Measurements from ENCODE around the gene WTAP.
"Not testable (repeated sequence)": the region's sequence is repeated elsewhere in the genome, so short reads cannot be mapped to it uniquely, and the experiment has no call there.

WTAP gene

DNA sequence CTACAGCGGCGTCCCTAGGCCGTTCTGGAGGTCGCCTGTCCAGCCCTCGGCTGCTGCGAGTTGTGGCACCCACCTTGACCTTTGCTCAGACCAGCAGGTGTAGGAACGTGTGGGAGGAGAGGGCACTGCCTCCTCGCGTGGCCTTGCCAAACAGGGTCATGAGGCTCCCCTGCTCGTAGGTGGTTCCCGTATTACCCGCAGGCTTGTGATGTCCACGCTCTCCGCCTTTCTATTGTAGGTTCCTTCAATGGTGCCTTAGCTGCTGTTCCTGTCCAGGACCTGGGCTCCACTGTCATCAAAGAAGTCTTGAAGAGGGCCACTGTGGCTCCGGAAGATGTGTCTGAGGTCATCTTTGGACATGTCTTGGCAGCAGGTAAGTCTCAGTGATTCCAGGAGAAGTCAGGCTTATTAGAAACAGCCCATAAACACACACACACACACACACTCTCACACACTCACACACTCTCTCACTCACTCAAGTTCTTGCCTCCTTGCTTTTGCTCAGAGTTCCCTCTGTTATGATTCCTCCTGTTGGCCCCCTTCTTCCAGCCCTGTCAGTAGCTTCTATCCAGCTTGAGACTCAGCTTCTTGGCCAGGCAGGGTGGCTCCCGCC is 35.5 kb downstream of the WTAP start:
- DNase-seq (ENCODE audit: low spot score), result no peak

DNA sequence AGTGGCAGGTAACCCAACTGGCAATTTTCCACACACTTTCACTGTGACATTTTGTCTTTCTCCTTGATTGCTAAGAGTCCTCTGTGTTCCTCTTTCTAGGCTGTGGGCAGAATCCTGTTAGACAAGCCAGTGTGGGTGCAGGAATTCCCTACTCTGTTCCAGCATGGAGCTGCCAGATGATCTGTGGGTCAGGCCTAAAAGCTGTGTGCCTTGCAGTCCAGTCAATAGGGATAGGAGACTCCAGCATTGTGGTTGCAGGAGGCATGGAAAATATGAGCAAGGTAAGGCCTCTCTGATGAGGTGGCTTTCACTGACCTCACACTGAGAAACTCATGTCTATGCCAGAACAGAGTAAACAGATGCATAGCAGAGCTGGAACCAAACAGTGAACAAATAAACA is 39.6 kb downstream of the WTAP start:
- DNase-seq (ENCODE audit: low spot score), result no peak

DNA sequence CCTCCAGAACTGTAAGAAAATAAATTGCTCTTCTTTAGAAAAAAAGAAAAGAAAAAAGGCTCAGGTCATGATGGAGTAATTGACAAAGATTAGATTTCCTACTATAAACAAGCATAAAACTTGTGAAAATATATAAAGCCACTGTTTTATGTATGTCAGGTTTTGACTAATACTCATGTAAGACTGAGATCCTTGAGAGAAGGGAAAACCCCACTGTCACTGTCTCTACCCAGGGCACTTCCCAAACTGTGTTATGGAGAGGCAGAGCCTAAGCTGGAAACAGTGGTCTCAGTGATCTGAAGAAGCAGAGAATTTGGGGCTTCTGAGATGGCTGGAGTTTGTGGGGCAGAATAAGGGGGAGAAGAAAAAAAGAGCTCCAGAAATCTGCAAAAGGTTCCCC is 42.2 kb downstream of the WTAP start:
- no peak for DNase-seq (ENCODE audit: low spot score)

DNA sequence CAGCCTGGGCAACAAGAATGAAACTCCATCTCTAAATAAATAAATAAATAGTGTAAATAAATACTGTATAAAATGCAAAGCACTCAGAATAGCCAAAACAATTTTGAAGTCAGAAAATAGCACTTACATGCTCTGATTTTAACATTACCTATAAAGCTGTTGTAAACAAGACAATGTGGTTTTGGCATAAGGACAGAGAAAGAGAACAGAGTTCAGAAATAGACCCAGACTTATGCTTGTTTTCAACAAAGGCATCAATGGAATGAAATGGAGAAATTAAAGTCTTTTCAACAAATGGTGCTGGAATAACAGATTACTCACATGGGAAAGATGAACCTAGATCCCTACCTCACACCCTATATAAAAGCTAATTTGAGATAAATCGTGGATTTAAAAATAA is 44.9 kb downstream of the WTAP start:
- DNase-seq (ENCODE audit: low spot score), result no peak

DNA sequence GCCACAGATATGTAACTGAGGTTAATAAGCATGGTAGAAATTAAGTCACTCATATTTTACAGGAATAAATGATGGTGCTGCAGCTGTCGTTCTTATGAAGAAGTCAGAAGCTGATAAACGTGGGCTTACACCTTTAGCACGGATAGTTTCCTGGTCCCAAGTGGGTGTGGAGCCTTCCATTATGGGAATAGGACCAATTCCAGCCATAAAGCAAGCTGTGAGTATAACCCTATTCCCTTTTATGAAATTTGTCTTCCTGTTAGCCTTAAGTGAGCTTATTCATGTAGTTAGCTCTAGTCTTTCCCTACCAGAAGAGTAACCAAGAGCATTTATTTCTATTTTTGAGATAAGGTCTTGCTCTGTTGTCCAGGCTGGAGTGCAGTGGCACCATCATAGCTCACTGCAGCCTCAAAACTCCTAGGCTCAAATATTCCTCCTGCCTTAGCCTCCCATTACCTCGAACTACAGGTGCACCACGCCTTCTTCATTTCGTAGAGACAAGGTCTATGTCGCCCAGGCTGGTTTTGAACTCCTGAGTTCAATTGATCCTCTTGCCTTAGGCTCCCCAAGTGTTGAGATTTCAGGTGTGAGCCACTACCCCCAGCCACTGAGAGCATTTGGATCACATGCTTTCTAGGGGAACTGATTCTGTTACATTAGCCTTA is 50.1 kb downstream of the WTAP start:
- no peak for DNase-seq (ENCODE audit: low spot score)

DNA sequence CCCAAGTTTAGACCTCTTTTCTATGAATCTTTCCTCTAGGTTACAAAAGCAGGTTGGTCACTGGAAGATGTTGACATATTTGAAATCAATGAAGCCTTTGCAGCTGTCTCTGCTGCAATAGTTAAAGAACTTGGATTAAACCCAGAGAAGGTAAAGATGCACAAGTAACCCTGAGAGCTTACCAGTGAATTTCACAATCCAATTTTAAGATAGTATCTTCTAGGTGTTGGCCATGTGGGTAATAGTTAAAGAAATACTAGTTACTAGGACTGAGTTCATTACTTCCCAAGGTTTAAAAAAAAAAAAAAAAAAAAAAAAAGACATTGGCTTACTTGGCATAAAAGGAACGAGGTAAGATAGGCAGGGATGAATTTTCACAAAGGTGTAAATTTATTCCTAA is 50.8 kb downstream of the WTAP start:
- DNase-seq (ENCODE audit: low spot score), result no peak

DNA sequence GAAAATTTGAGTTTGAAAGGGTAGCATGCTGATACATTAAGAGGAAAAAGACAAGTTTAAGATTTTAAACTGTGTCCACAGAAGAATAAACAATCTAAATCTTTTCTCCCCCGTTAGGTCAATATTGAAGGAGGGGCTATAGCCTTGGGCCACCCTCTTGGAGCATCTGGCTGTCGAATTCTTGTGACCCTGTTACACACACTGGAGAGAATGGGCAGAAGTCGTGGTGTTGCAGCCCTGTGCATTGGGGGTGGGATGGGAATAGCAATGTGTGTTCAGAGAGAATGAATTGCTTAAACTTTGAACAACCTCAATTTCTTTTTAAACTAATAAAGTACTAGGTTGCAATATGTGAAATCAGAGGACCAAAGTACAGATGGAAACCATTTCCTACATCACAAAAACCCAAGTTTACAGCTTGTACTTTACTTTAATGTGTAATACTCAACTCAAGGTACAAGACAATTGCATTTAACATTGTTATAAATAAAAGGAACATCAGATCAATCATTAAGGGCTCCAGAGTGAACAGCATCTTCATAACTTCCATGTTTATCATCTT is 51.3 kb downstream of the WTAP start:
- DNase-seq (ENCODE audit: low spot score), result no peak

DNA sequence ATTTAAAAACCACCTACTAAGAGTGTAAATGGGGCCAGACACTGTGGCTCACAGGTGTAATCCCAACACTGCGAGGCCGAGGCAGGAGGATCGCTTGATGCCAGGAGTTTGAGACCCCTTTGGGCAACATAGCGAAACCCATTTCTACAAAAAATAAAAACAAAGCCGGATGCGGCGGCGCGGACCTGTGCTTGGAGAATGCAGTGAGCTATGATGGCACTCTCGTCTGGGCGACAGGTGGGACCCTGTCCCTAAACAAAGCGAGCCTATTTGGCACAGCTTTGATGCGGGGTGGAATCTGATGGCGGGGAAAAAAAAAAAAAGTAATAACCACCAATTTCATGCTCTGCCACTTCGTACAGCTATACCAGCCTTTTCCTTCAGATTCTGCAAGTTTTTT is 61.0 kb downstream of the WTAP start:
- no peak for DNase-seq (ENCODE audit: low spot score)

DNA sequence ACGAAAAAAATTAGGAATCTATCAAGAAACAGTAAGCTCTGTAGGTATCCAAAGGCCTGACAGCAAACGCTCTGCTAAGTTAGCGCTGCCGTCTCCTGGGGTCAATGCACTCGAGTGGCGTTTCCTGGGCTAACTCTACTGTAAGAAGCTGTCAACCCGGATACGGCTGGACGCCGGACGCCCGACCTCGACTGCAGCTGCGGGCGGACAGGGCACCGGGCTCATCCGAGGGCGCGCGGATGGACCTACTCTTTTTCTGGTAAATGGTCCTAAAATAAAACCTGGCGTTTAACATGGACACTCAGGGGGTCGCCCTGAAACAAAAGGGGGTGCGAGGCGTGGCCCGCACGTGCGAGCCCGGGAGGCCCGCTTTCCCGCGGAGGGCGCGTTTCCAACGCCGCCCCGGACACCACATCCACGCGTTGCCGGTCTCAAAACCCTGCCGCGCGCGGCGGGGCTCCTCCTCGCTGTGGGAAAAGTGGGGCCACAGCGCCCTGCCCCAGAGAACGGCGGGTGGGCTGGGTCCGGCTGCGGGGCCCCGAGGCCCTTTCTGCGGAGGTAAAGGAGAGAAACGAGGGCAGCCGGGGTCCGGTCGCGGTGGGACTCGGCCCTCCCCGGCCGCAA is 61.6 kb downstream of the WTAP start:
- peak; percentile 22 for DNase-seq (ENCODE audit: low spot score)

DNA sequence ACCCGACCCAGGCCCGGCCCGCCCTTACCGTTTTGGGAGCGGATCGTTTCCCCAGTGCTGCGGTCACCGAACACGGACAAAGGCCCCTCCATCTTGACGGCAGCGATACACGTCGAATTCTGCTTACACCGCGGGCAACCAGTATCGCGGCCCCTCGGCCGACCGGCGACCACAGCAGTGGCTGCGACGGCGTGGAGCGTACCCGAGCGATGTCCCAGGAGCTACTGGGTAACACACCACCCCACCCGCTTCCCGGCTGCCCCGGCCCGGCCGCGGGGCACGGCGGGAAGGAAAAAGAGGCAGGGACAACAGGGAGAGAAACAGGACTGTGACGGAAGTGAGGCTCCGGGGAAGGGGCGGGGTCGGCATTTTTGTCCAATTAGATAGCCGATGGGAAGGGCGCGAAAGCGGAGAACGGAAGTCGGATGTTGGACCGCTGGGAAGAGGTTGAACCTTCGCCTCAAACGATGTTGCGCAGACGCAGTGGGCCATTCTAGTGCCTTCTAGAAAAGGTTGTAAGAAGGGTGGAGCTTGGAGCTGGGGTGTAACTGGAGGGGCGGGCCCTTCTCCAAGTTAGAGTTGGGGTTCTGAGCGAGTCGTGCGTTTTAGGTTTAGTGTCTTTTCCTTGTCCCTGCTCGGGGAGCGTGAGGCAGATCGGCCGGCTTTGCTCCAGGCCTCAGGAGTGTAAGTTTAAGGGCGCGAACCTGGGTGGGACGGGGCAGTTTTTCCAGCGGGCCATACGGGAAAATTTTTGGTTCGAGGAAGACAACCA is 62.3 kb downstream of the WTAP start, which contains the start of gene TCP1:
Gene TCP1 (minus strand): TSS at position 226 of the 772 bp plus-strand sequence. CDS start 134 bp downstream, at position 92.
- DNase-seq (ENCODE audit: low spot score), result peak; percentile 98

DNA sequence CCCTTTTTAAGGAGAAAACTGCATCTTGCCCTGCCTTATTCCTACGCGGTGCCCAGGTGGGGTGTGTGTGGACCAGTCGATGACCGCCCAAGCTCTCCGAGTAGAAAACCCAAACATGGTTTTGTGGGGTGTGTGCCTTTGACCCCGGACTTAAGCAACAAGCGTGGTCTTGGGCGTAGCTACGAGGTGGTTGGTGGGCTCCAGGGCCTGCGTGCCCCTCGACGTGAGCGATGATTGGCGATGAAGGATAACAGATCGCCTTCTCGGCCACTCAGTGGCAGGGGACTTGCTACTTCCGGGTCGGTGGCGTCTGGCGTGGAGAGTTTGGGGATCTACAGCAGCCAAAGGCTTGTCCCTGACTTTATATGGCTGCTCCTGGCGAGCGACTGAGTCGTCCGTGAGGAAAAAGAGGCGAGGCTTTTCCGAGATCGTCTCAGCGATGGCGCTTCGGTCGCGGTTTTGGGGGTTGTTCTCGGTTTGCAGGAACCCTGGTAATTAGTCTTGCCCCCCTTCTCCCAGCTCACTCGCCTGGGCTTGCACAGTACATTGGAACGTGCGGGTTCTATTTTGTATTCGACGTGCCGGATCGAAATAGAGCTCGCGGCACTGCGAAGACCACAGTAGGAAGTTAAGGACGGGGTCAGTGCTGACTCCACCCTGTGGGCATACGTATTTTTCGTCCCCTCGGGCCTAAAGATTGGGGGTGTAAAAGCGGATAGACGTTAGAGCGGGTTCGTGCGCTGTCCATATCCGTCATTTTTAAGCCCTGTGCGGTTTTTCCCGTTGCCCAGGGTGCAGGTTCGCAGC is 63.0 kb downstream of the WTAP start, which contains the start of gene MRPL18:
Gene MRPL18 (plus strand): TSS at position 319 of the 807 bp plus-strand sequence. CDS start 121 bp downstream, at position 440.
- DNase-seq (ENCODE audit: low spot score), result peak; percentile 95

DNA sequence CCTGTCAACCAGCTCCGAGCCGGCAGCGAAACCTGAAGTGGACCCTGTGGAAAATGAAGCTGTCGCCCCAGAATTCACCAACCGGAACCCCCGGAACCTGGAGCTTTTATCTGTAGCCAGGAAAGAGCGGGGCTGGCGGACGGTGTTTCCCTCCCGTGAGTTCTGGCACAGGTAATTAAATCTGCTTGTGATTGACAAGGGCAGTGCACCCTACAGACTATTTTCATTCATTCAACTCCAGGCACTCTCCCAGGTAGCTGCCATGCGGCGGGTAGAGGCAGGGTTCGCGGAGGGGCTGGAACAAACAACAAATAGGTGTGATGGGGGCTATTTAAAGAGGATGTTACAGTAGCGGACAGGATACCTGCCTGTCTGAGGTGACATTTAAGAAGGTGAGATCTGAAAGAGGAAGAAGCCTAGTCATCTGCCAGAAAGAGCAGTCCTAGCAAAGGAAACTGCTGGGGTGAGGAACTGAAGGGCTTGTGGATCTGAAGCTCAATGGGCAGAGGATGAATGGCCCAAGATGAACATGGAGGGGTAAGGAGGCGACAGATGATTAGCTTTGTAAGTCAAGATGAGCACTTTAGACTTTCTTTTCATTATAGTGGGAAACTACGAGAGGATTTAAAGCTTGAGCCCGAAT is 63.8 kb downstream of the WTAP start:
- DNase-seq (ENCODE audit: low spot score), result peak; percentile 11

DNA sequence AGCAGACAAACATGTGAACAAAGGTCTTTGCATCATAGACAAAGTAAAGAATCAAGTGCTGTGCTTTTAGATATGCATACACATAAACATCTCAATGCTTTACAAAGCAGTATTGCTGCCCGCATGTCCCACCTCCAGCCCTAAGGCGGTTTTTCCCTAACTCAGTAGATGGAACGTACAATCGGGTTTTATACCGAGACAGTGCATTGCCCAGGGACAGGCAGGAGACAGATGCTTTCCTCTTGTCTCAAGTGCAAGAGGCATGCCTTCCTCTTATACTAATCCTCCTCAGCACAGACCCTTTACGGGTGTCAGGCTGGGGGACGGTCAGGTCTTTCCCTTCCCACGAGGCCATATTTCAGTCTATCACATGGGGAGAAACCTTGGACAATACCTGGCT is 67.7 kb downstream of the WTAP start:
- DNase-seq (ENCODE audit: low spot score), result not testable (repeated sequence)

DNA sequence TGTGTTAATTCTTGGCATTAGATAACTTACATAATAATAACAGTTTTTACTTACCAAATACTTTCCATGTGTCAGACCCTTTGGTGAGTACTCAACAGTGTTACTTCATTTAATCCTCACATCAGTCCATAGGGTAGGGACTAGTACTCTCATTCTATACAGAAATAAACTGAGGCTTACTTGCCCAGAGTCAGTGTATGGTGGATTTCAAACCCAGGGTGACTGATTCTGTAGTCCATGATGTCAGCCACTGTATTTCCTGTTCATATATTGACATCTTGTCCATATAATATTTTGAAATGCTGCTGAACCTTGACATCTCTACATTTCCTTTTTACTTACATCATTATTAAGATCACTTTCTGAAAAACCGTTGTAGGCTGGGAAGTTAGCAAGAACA is 70.2 kb downstream of the WTAP start:
- DNase-seq (ENCODE audit: low spot score), result no peak

DNA sequence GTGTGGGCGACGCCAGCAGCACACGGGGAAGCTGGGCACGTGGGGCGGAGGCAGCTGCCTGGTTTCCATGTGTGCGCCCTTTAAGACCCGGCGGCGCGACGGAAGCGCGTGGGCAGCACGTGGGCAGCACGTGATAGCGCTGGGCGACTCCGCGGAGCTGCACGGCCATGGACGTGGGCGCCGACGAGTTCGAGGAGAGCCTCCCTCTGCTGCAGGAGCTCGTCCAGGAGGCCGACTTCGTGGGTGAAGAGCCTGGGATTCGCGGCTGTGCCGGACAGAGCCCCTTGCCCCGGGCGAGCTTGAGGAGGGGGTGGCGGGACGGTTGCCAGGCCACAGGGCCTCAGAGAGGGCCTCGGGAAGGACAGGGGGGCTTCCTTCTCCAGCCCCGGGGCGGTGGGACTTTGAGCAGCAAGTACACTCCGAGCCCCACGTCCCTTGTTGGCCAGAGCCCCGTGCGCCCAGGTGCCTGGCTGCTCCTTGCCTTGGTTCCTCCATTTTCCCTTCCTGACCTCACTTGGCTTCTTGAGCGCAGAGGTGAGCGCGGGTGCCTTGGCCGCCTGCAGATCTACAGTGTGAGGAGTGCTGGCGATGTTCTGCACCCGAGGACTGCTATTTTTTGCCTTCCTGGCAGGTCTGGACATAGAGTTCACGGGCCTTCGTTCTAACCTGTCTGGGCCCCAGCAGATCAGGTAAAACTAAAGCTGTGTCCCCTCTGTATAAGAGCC is 73.0 kb downstream of the WTAP start, which contains the start of gene PNLDC1:
Gene PNLDC1 (plus strand): TSS at position 136 of the 725 bp plus-strand sequence. CDS start 32 bp downstream, at position 168.
- DNase-seq (ENCODE audit: low spot score), result no peak

DNA sequence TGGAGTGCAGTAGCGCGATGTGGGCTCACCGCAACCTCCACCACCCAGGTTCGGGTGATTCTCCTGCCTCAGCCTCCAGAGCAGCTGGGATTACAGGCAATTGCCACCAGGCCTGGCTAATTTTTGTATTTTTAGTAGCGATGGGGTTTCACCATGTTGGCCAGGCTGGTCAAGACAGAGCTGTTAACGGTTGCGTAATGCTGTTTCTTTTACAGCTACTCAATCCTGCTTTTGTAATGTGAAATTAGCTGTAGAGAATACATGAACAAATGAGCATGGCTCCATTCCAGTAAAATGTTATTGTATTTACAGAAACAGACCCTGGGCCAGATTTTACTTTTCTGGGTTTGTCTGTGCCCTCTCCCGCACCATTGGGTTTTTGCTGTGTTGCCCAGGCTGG is 74.6 kb downstream of the WTAP start:
- DNase-seq (ENCODE audit: low spot score), result no peak

DNA sequence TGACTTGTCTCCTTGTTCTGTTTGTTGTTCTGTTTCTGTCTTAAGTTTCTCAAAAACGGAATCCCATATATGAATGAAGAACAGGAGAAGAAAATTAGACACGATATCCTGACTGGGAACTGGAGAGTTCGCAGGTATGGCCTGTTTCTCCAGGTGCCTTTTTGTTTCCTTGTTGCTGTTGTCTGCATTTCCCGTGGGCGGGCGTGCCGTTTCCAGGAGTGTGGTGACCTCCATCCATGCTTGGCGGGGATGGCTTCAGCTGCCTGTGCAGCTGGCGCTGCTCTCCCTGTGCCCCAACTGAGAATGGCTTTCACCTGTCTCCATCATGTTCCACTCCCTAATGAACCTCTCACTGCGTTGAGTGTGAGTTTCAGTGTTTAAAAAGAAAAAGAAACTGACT is 77.2 kb downstream of the WTAP start:
- no peak for DNase-seq (ENCODE audit: low spot score)

DNA sequence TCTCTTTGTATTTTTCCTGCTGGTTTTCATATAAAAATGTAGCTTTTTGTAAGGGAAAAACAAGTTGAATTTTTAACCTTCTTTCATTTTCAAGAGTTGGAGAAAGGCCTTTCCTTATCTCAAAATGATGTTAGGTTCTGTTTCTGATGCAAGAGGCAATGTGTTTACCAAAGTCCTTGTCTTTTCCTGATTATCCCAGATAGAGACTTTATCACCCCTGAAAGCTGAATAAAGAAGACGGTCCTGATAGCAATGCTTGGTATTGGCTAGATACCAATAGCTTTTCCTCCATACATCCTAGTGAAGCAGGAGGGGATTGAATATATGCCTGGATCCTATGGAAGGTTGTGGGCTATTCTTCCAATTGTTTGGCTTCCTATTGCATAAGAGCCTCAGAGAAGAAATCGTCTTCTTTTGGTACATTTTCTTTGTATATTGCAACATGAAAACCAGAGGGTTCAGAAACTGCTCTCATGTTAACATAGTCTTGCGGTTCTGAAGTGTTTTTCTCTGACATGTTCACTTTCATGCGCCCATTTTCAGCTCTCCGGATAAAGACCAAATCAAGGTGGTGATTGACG is 78.2 kb downstream of the WTAP start:
- DNase-seq (ENCODE audit: low spot score), result no peak

Data from SW480 (cell line).